GM13976 (cell line): ENCODE measurements around the gene DENND2A.
"Not testable (repeated sequence)": the region's sequence is repeated elsewhere in the genome, so short reads cannot be mapped to it uniquely, and the experiment has no call there.

Experiments
- DNase-seq: peaks from one replicate; pipeline ENCODE4 v3.0.0; 2012; ENCODE audit warnings: low spot score
- CTCF ChIP-seq: IDR thresholded peaks from 2 replicates; pipeline ENCODE4 v1.5.1; 2012; ENCODE audit warnings: borderline replicate concordance, mild to moderate bottlenecking; ENCODE audit not compliant: insufficient read depth; ENCODE audit errors: extremely low read depth, missing control alignments, control extremely low read depth
- in situ Hi-C: fragments of 300-500 bp; cut with MboI; formaldehyde crosslinking; loops from one replicate; pipeline ENCODE4 v1.12.0; 2022; ENCODE audit warnings: low sequenced_read_pairs, mixed read lengths, inconsistent platforms; ENCODE audit not compliant: unreplicated experiment

The DENND2A gene

GRCh38 chr7:140678081-140678815, 37.6 kb upstream of the DENND2A start:
- TF ChIP-seq CTCF: no peak
- no peak for DNase-seq
- in situ Hi-C loops: no loop called here

- TF ChIP-seq CTCF: no peak
- DNase-seq: no peak
- in situ Hi-C loops: no loop called here
Measured at GRCh38 chr7:140677496-140677895, 36.9 kb upstream of the DENND2A start.

- in situ Hi-C loops, DNase-seq: not testable (repeated sequence)
Measured at GRCh38 chr7:140676956-140677355, 36.3 kb upstream of the DENND2A start.

DNA sequence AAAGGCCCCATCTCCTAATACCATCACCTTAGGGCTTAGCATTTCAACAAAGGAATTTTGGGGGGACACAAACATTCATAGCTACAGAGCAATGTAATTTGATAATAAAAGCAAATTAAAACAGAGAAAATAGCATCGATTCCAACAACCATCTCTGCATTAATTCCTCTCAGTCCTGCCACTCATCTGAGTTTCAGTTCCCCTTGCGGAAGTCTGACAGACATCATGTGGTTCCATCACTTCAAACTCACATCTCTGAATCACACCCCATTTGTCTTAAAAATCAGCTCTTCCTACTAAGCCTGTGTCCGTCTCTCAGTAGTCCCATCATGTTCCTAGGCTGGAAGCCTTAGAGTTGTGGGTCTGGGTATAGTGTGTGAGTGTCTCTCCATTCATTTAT, 35.7 kb upstream of the DENND2A start:
- DNase-seq: peak; percentile 76
- no peak for TF ChIP-seq CTCF
- in situ Hi-C loops: no loop called here

GRCh38 chr7:140675726-140676125, 35.1 kb upstream of the DENND2A start:
- TF ChIP-seq CTCF: no peak
- no peak for DNase-seq
- in situ Hi-C loops: no loop called here

- TF ChIP-seq CTCF: peak; percentile 42
- DNase-seq: no peak
- in situ Hi-C loops: no loop called here
Measured at GRCh38 chr7:140674899-140675701, 34.5 kb upstream of the DENND2A start.

DNA sequence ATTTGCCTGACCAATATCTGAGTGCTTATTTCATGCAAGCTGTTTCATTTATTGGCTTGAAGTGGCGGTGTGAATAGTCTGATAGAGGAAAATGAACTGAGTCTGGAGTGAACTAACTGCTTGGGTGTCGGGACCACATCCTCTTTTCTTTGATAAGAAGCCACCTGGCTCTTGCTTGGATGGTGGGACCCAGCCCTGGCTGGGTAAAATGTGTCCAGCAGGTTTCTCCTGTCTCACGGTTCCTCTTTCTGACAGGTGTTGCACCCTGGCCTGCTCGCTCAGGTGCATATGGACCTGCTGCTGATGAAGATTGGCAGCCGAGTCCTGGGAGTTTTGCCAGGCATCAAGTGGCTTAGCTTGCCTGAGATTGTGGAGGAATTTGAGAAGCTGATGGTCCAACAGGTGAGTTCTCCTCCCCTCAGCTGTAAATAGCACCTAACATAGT, 33.8 kb upstream of the DENND2A start:
- peak; percentile 49 for DNase-seq
- TF ChIP-seq CTCF: no peak
- in situ Hi-C loops: no loop called here
